Measurements from ENCODE around the gene SLC30A9. TPM values are rescaled to one million over a fixed set of nuclear protein-coding genes. Genes with fewer than 3 reads are reported as not detected.

Gene SLC30A9
- total and polyA plus RNA-seq, 7 experiments from 2014 or later = 21.4 to 42.1 (median 32.7) TPM

DNA sequence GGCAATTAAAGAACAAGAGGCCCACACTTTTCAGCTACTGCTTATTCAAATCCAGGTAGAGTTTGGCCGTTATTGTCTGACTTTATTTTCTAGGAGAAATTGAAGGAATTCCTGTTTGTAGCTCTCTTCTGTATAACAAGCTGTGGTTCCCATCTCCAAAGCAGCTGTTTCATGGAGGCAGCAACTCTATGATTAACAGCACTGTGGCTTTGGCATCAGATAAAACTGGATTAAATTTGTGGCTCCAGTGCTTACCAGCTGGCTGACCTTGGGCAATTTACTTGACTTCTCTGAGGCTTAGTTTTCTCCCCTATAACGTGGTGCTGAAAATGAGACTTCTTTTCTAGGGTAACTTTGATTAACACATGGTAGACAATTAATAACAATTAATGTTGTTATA lies 28.1 kb downstream of the SLC30A9 start:
- no peak for DNase-seq
- H3K27ac Mint-ChIP-seq = peak overlapping the region in 2 of 9 donors; percentile 7 to 30
- H3K4me3 Mint-ChIP-seq = no peak overlapping the region
- Histone ChIP-seq H3K4me3 (ENCODE audit: low read length) (no peak overlapping the region), H3K4me1 (ENCODE audit: control insufficient read depth in 2 of 2, insufficient read depth in 2 of 2, low read length in 2 of 2) (no peaks in the 10 kb centered on the region), H3K36me3 (ENCODE audit: control insufficient read depth in 2 of 3, insufficient read depth in 3 of 3, low read length in 3 of 3) (peaks cover 4 to 19% (median 11%) of the 10 kb centered on the region in 3 experiments), H3K27me3 (ENCODE audit: control insufficient read depth in 2 of 2, insufficient read depth in 2 of 2, low read length in 2 of 2) (no peaks in the 10 kb centered on the region), H3K27ac (ENCODE audit: low read depth, low read length) (no peak overlapping the region), H3K9me3 (ENCODE audit: control insufficient read depth in 2 of 3, low read length in 3 of 3) (no peaks in the 10 kb centered on the region)
- no peaks in the 10 kb centered on the region for H3K9me3 Mint-ChIP-seq
- ChIA-PET POLR2A (no interaction called here), CTCF (interaction anchor here (0.6 kb wide), 1 partner anchor 24 kb away, joined by 9 read pairs; no protein-coding TSS in a partner anchor)
- intact Hi-C loops (cut with micrococcal nuclease) = no loop called here
- no peaks in the 10 kb centered on the region for H3K27me3 Mint-ChIP-seq
- peaks cover 10 to 53% (median 46%) of the 10 kb centered on the region in 5 donors for H3K36me3 Mint-ChIP-seq
- peaks cover 0 to 42% (median 36%) of the 10 kb centered on the region in 7 donors for H3K4me1 Mint-ChIP-seq
- no peak for ATAC-seq

DNA sequence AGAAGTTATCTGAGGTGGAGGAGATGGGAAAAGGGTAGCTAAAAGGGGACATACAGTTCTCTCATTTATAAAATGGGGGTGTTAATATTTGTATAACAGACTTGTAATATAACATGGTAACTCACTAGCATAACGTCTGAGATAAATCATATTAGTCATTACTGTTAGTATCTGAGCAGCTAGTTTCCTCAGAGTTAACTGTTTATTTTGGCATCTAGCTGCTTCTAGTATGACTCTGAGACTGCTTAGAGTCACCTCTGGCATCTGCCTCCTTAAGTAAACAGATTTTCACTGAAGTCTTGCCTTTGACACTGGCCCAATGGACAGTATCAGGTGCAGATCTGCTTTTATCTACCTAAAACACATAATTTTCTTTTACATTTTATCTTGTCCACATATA lies 58.1 kb downstream of the SLC30A9 start:
- Mint-ChIP-seq H3K9me3 (peaks cover 0 to 20% (median 4%) of the 10 kb centered on the region in 11 donors), H3K4me3 (no peak overlapping the region), H3K27ac (peak overlapping the region in 1 of 9 donors; percentile 59), H3K4me1 (peaks cover 0 to 9% (median 0%) of the 10 kb centered on the region in 7 donors), H3K36me3 (peaks cover 37 to 90% (median 80%) of the 10 kb centered on the region in 5 donors), H3K27me3 (no peaks in the 10 kb centered on the region)
- Histone ChIP-seq H3K9me3 (ENCODE audit: control insufficient read depth in 2 of 3, low read length in 3 of 3) (no peaks in the 10 kb centered on the region), H3K36me3 (ENCODE audit: control insufficient read depth in 2 of 3, insufficient read depth in 3 of 3, low read length in 3 of 3) (peaks cover 0 to 42% (median 7%) of the 10 kb centered on the region in 3 experiments), H3K4me3 (ENCODE audit: low read length) (no peak overlapping the region), H3K27me3 (ENCODE audit: control insufficient read depth in 2 of 2, insufficient read depth in 2 of 2, low read length in 2 of 2) (no peaks in the 10 kb centered on the region), H3K27ac (ENCODE audit: low read depth, low read length) (no peak overlapping the region), H3K4me1 (ENCODE audit: control insufficient read depth in 2 of 2, insufficient read depth in 2 of 2, low read length in 2 of 2) (no peaks in the 10 kb centered on the region)
- POLR2A ChIA-PET = no interaction called here
- intact Hi-C loops (cut with micrococcal nuclease) = no loop called here
- ATAC-seq (no peak), DNase-seq (no peak)
- CTCF ChIA-PET = no interaction called here

DNA sequence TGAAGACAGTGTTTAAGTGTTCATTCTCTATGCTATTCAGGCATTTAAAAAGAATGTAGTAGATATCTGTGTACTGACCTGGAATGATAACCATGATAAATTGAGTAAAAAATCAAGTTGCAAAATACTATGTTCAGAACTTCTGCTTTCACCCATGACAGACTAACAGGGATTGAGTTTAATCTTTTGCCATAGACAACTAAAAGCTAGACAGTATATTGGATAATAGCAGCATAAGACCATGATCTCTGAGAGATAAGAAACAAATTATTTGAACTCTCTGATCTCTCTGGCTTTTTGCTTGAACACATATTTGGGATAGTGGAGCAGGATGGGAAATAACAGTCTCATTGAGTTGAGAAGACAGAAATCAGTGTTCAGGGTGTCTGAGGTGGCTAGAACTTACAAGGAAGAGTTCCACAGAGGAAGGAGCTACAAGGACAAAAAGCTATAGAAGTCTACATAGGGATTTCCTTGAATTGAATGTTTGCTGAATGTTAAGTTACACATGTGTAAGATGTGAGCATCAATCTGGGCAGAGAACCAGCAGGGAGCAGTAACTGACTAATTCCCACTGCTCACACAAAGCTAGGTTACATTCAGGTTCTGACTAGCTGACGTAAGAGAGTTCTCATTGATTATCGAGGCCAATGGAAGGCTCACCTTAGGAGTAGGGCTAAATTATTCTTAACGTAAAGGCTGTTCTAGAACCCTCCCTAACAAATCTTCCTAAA lies 60.4 kb downstream of the SLC30A9 start:
- intact Hi-C loops (cut with micrococcal nuclease) = no loop called here
- CTCF ChIA-PET = no interaction called here
- H3K36me3 Mint-ChIP-seq = peaks cover 24 to 91% (median 71%) of the 10 kb centered on the region in 5 donors

DNA sequence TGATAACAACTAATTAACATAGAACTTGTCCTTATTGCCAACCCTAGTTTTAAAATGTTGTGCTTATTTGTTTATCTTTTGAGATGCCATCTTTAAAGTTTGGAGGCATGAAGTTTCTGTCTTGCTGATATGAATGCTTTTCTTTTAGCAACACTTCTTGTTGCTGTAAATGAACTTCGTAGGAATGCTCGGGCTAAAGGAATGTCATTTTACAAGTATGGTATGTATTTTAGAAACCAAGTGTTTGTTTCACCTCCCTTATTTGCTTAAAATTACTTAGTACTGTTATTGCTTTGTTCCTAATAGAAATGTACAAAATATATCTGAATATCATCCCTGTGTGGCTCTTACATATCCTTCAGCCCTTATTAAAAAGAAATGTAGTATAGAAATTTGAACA lies 76.1 kb downstream of the SLC30A9 start:
- intact Hi-C loops (cut with micrococcal nuclease) = no loop called here
- Histone ChIP-seq H3K9me3 (ENCODE audit: control insufficient read depth in 2 of 3, low read length in 3 of 3) (no peaks in the 10 kb centered on the region), H3K36me3 (ENCODE audit: control insufficient read depth in 2 of 3, insufficient read depth in 3 of 3, low read length in 3 of 3) (peaks cover 0 to 28% (median 4%) of the 10 kb centered on the region in 3 experiments), H3K4me1 (ENCODE audit: control insufficient read depth in 2 of 2, insufficient read depth in 2 of 2, low read length in 2 of 2) (no peaks in the 10 kb centered on the region), H3K27me3 (ENCODE audit: control insufficient read depth in 2 of 2, insufficient read depth in 2 of 2, low read length in 2 of 2) (no peaks in the 10 kb centered on the region), H3K27ac (ENCODE audit: low read depth, low read length) (no peak overlapping the region), H3K4me3 (ENCODE audit: low read length) (no peak overlapping the region)
- H3K36me3 Mint-ChIP-seq = peaks cover 7 to 42% (median 23%) of the 10 kb centered on the region in 5 donors
- H3K4me1 Mint-ChIP-seq = no peaks in the 10 kb centered on the region
- H3K27ac Mint-ChIP-seq = no peak overlapping the region
- no peak overlapping the region for H3K4me3 Mint-ChIP-seq
- H3K27me3 Mint-ChIP-seq = no peaks in the 10 kb centered on the region
- H3K9me3 Mint-ChIP-seq = no peaks in the 10 kb centered on the region
- POLR2A ChIA-PET = no interaction called here
- ATAC-seq = no peak
- DNase-seq = no peak
- CTCF ChIA-PET = no interaction called here

More for the DNA sequence above, 60.4 kb downstream of the SLC30A9 start:
- Mint-ChIP-seq H3K4me1 (peaks cover 0 to 2% (median 0%) of the 10 kb centered on the region in 7 donors), H3K9me3 (peaks cover 0 to 10% (median 0%) of the 10 kb centered on the region in 11 donors), H3K27me3 (no peaks in the 10 kb centered on the region), H3K27ac (no peak overlapping the region), H3K4me3 (no peak overlapping the region)
- Histone ChIP-seq H3K4me1 (ENCODE audit: control insufficient read depth in 2 of 2, insufficient read depth in 2 of 2, low read length in 2 of 2) (no peaks in the 10 kb centered on the region), H3K27ac (ENCODE audit: low read depth, low read length) (no peak overlapping the region), H3K9me3 (ENCODE audit: control insufficient read depth in 2 of 3, low read length in 3 of 3) (no peaks in the 10 kb centered on the region), H3K36me3 (ENCODE audit: control insufficient read depth in 2 of 3, insufficient read depth in 3 of 3, low read length in 3 of 3) (peaks cover 0 to 51% (median 7%) of the 10 kb centered on the region in 3 experiments), H3K27me3 (ENCODE audit: control insufficient read depth in 2 of 2, insufficient read depth in 2 of 2, low read length in 2 of 2) (no peaks in the 10 kb centered on the region), H3K4me3 (ENCODE audit: low read length) (no peak overlapping the region)
- POLR2A ChIA-PET = no interaction called here
- DNase-seq (no peak), ATAC-seq (no peak)

DNA sequence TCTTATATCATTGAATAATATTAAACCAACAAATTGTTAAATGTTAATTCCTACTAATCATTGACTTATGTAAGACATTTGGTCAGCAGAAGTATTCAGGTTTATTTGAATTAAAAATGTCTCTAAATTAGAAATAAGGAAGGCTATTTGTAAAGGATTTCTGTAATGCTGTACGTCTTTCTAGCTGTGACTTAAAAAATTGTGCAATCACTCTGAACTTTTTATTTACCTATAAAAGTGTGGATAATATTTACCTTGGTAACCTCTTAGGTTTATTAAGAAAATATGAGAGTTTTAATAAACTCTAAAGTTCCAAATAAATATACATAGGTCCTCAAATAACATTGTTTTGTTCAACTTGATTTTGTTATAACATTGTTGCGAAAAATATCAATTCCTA lies 76.9 kb downstream of the SLC30A9 start:
- ChIA-PET POLR2A (no interaction called here), CTCF (no interaction called here)
- Mint-ChIP-seq H3K27me3 (no peaks in the 10 kb centered on the region), H3K9me3 (no peaks in the 10 kb centered on the region), H3K4me3 (no peak overlapping the region), H3K36me3 (peaks cover 7 to 50% (median 29%) of the 10 kb centered on the region in 5 donors), H3K27ac (no peak overlapping the region), H3K4me1 (no peaks in the 10 kb centered on the region)
- ATAC-seq (no peak), DNase-seq (no peak)
- H3K27ac ChIP-seq (ENCODE audit: low read depth, low read length) = no peak overlapping the region
- no peaks in the 10 kb centered on the region for H3K9me3 ChIP-seq (ENCODE audit: control insufficient read depth in 2 of 3, low read length in 3 of 3)
- peaks cover 0 to 28% (median 4%) of the 10 kb centered on the region in 3 experiments for H3K36me3 ChIP-seq (ENCODE audit: control insufficient read depth in 2 of 3, insufficient read depth in 3 of 3, low read length in 3 of 3)
- H3K27me3 ChIP-seq (ENCODE audit: control insufficient read depth in 2 of 2, insufficient read depth in 2 of 2, low read length in 2 of 2) = no peaks in the 10 kb centered on the region
- intact Hi-C loops (cut with micrococcal nuclease) = no loop called here
- no peak overlapping the region for H3K4me3 ChIP-seq (ENCODE audit: low read length)
- no peaks in the 10 kb centered on the region for H3K4me1 ChIP-seq (ENCODE audit: control insufficient read depth in 2 of 2, insufficient read depth in 2 of 2, low read length in 2 of 2)

DNA sequence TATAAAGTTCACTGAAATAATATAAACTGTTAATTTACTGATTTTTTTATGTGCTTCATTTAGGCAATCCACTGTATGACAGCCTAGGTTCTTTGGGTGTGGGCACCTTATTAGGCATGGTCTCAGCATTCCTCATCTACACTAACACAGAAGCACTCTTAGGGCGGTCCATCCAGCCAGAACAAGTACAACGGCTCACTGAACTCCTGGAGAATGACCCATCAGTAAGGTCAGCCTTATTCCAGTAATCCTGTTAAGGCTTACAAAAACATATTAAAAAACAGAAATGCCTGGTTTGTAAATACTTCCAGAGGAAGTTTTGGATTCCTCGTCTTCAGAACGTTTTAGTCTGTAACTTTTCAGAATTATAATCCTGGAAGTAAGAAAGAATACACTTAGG lies 80.1 kb downstream of the SLC30A9 start:
- no peak for ATAC-seq
- ChIA-PET POLR2A (no interaction called here), CTCF (no interaction called here)
- no peak for DNase-seq
- H3K36me3 ChIP-seq (ENCODE audit: control insufficient read depth in 2 of 3, insufficient read depth in 3 of 3, low read length in 3 of 3) = peaks cover 0 to 14% (median 4%) of the 10 kb centered on the region in 3 experiments
- intact Hi-C loops (cut with micrococcal nuclease) = no loop called here
- no peaks in the 10 kb centered on the region for H3K27me3 ChIP-seq (ENCODE audit: control insufficient read depth in 2 of 2, insufficient read depth in 2 of 2, low read length in 2 of 2)
- H3K4me1 ChIP-seq (ENCODE audit: control insufficient read depth in 2 of 2, insufficient read depth in 2 of 2, low read length in 2 of 2) = no peaks in the 10 kb centered on the region
- H3K4me1 Mint-ChIP-seq = no peaks in the 10 kb centered on the region
- no peaks in the 10 kb centered on the region for H3K27me3 Mint-ChIP-seq
- H3K27ac ChIP-seq (ENCODE audit: low read depth, low read length) = no peak overlapping the region
- H3K36me3 Mint-ChIP-seq = peaks cover 4 to 36% (median 22%) of the 10 kb centered on the region in 5 donors
- peak overlapping the region in 1 of 9 donors; percentile 28 for H3K27ac Mint-ChIP-seq
- H3K9me3 Mint-ChIP-seq = no peaks in the 10 kb centered on the region
- H3K4me3 Mint-ChIP-seq = no peak overlapping the region
- H3K9me3 ChIP-seq (ENCODE audit: control insufficient read depth in 2 of 3, low read length in 3 of 3) = no peaks in the 10 kb centered on the region
- H3K4me3 ChIP-seq (ENCODE audit: low read length) = no peak overlapping the region

DNA sequence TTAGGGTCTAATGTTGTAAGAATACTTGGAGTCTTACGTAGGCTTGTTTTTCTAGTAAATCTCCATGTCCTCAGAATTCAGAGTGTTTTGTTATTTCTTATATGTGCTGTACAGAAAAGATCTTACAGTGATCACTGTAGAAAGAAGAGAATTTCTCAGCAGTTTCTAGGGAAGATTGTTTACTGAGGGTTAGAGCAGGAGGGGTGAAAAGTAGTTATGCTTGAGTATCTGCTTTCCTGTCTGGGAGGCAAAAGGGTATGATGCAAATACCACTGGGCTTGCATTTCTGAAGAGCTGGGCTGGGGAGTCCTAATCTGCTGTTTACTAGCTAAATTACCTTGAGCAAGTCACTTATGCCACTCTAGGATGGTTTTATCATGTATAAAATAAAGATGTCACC lies 84.0 kb downstream of the SLC30A9 start:
- Mint-ChIP-seq H3K27me3 (no peaks in the 10 kb centered on the region), H3K9me3 (no peaks in the 10 kb centered on the region), H3K27ac (peak overlapping the region in 3 of 9 donors; percentile 0 to 14 (median 3)), H3K4me3 (no peak overlapping the region), H3K36me3 (peaks cover 8 to 34% (median 29%) of the 10 kb centered on the region in 5 donors), H3K4me1 (no peaks in the 10 kb centered on the region)
- intact Hi-C loops (cut with micrococcal nuclease) = no loop called here
- Histone ChIP-seq H3K4me3 (ENCODE audit: low read length) (no peak overlapping the region), H3K9me3 (ENCODE audit: control insufficient read depth in 2 of 3, low read length in 3 of 3) (no peaks in the 10 kb centered on the region), H3K4me1 (ENCODE audit: control insufficient read depth in 2 of 2, insufficient read depth in 2 of 2, low read length in 2 of 2) (no peaks in the 10 kb centered on the region), H3K36me3 (ENCODE audit: control insufficient read depth in 2 of 3, insufficient read depth in 3 of 3, low read length in 3 of 3) (peaks cover 0 to 8% (median 4%) of the 10 kb centered on the region in 3 experiments), H3K27ac (ENCODE audit: low read depth, low read length) (no peak overlapping the region), H3K27me3 (ENCODE audit: control insufficient read depth in 2 of 2, insufficient read depth in 2 of 2, low read length in 2 of 2) (no peaks in the 10 kb centered on the region)
- POLR2A ChIA-PET = interaction anchor here (0.6 kb wide), 1 partner anchor 754 kb away, joined by 6 read pairs; no protein-coding TSS in a partner anchor
- ATAC-seq = no peak
- CTCF ChIA-PET = no interaction called here
- no peak for DNase-seq

Data from naive thymus-derived CD4-positive, alpha-beta T cell (primary cell).